ENCODE measurements around the gene RABL2A.
"Not testable (repeated sequence)": the region's sequence is repeated elsewhere in the genome, so short reads cannot be mapped to it uniquely, and the experiment has no call there.

The RABL2A gene

DNA sequence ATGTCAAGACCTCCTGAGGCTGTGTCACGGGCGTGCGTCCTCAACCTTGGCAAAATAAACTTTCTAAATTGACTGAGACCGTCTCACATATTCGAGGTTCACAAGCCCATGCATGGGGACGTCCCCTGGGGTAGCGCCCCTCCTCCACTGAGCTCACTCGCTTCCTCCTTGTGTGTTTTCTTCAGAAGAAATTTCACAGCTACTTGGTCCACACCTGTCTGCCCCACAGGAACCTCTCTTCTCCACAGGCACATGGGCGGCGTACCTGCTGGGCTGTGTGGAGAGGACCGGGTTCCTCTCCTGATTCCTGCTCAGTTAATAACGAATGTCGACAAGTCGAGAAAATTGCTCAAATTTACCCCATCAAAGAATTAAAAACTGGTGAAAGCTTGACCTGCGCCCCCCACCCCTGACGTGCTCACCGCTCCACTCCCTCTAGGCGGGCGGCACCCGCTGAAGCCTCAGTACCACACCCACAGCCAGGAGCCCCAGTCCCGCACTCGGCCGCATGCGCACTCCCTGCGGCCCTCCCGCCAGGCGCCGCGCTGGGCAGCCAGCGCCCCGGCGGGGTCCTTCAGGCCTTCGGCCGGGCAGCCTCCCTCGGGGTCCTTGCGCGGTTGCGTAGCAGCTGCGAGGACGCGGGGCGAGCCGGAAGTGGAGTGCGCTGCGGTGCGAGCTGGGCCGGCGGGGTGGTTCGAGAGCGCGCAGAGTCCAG lies at the start of gene RABL2A:
Gene RABL2A, plus strand, starts transcription at position 651 of the 715 bp plus-strand sequence. CDS start 1,341 bp downstream, outside the sequence.
- peak; percentile 89 for DNase-seq

DNA sequence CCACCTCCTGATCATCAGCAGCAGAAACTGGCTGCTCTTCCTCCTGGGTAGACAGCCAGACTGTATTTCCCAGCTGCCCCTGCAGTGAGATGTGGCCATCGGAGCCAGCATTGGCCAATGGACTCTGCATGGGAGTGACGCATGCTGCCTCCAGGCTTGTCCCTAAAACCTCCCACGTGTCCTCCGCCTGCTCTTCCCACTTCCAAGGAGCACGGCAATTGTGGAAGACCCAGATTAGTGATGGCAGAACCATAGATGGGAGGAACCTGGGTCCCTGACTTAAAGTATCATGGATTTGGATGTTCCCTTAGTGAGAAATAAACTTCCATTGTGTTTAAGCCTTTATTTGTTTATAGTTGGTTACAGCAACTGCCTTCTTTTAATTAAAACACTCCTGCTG lies 48.6 kb upstream of the RABL2A start:
- DNase-seq, result not testable (repeated sequence)

DNA sequence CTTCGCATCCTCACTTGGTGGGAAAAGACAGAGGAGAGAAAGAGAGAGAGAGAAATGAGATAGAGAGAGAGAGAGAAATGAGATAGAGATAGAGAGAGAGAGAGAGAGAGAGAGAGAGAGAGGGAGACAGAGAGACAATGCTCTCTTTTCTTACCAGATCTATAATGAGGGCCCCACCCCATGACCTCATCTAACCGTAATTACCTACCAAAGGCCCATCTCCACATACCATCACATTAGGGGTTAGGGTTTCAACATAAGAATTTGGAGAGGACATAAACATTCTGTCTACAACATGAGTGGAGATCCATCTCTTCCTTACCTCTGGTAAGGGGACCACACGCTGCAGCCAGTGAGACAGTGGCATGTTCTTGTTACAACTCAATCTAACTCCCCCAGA lies 44.6 kb upstream of the RABL2A start:
- DNase-seq, result not testable (repeated sequence)

DNA sequence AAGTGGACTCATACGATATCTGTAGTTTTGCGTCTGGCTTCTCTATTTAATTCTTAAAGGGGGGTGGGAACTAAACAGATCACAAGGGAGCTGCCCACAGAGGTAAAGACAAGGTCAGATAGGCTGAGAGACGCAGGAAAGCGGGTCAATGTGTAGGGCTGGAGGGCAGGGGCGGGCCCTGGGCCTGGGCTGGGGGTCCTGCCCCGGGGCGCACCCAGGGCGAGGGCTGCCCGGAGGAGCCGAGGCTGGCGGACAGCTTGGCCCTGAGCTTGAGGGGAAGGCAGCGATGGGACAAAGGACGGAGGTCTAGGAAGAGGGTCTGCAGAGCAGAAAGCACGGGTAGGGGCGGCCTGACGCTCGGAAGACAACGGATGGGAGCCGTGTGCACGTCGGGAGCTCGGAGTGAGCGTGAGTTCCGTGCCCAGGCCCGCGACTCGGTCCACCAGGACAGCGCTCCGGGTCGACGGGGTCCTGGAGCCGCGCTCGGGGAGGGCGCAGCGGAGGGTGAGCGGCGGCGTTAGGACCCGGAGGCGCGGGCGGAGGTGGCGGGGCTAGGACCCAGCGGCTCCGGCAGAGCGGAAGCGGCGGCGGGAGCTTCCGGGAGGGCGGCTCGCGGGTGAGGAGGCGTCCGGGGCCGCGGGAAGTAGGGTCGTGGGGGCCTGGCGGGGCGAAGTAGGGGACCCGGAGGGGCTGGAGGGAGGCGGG lies 43.4 kb upstream of the RABL2A start:
- peak; percentile 88 for DNase-seq

DNA sequence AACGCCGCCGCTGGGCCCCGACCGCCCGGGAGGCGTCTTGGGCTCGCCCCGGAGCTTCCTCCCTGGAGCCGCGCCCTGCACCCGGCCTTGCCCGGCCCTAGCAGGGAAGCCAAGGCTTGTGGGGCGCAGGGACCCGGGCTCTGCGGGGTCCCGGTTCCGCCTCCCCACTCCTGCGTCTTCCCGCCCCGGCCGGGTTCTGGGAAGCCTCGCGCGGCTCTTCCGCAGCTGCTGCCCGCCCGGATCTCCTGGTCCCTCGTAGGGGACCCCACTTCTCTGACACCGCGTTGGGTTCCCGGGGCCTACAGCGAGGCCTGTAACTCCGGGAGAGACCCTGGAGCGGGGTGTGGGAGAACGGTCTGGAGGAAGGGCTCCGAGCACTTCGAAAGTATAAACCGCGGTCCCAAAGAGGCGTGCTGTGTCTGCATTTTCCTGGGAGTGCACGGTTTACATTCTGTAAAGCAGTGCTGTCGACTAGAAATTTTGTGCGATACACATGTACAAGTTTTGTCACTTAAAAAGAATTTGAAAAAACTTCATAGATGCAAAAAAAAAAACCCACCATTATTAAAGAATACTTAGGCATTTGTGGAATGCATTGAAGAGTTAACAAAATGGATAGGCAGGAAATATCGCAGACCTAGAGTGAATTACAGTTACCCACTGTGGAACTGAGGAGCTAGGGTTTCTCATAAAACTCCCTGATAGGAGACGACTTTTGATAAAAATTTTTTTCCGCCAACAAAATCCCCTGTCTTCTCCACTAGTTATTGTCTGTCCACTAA lies 42.6 kb upstream of the RABL2A start:
- peak; percentile 49 for DNase-seq

DNA sequence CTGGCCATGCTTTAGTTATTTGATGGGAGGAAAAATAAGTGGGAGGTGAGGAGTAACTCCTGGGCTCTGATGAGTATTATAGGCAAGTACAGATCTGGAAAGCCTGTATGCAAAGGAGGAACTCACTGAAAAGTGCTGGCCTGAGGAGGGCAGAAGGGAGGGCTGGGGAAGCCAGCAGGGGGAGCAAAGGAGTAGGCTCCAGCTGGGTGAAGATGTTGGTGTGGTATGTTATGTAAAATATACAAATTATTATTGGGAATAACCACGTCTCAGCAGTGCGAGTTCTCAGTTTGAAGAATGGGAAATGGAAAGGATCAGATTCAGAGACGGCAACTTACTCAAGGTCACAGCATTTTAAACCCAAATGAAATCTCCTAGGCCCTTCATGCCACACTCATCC lies 39.9 kb upstream of the RABL2A start:
- peak; percentile 78 for DNase-seq

DNA sequence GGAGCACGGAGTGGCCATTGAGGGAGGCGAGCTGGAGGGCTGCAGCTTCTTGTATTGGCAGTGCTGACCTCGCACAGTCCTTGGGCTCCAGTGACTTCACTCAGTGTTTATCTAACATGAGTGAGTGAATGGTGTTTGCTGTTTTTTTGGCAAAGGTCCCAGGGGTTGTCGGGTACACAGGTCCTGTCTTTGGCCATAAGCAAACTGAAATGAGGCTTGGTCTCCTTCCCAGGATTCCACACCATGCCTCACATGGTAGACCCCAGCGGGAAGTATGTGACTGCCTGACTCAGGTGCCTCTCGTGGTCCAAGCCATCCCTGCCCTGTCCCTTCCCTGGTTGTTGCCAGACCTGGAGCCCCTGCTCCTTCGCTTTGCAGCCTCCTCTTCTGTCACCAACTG lies 37.5 kb upstream of the RABL2A start:
- not testable (repeated sequence) for DNase-seq

DNA sequence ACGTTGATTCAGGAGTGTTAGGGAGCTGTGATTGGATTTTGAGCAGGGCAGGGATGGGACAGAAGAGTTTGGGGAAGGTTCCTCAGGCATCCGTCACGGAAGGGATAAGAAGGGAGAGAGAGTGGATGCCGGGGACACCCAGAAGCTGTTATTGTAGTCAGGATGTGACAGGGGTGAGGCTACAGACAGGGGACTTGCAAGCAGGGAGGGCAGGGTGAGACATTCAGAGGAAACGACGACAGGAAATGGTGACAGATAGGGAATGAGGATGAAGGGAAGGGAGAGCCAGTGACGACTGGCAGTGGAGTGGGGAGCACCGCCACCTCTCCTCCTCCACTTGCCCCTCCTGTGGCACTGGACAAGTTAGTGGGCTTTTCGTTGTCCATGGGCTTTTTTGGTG lies 35.1 kb upstream of the RABL2A start:
- not testable (repeated sequence) for DNase-seq

DNA sequence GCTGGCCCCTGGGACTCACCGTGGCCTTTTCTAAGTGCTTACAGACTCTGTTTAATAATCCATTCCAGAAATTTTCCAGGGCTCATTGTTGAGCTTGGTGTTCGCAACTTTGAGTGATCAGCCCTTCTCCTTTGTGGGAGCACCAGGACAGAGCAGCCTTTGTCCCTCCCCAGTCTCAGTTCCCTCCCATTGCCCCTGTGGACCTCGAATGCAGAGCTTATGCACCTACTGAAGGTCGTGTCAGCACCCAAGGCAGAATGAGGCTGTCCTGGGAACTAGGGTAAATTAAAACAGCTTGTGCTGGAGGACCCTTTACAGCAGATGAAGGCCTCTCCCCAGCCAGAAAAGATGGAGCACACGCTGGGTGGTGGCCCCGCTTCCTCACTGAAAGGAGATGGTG lies 33.8 kb upstream of the RABL2A start:
- not testable (repeated sequence) for DNase-seq

DNA sequence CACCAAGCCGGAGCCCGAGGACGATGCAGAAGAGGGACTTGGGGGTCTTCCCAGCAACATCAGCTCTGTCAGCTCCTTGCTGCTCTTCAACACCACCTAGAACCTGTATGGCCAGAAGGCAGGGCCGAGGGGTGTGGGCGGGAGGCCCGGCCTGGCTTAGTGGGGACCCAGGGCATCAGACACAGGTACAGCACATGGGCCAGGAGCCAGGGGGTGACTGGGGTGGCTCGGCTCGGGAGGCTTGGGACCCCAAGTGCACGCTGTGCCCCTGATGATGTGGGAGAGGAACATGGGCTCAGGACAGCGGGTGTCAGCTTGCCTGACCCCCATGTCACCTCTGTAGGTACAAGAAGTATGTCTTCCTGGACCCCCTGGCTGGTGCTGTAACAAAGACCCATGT lies 31.3 kb upstream of the RABL2A start:
- DNase-seq, result not testable (repeated sequence)

DNA sequence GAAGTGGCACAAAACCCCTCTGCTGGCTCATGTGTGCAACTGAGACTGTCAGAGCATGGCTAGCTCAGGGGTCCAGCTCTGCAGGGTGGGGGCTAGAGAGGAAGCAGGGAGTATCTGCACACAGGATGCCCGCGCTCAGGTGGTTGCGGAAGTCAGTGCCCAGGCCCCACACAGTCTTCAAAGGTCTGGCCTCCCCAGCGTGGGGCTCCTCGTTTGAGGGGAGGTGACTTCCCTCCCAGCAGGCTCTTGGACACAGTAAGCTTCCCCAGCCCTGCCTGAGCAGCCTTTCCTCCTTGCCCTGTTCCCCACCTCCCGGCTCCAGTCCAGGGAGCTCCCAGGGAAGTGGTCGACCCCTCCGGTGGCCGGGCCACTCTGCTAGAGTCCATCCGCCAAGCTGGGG lies 29.9 kb upstream of the RABL2A start:
- not testable (repeated sequence) for DNase-seq

DNA sequence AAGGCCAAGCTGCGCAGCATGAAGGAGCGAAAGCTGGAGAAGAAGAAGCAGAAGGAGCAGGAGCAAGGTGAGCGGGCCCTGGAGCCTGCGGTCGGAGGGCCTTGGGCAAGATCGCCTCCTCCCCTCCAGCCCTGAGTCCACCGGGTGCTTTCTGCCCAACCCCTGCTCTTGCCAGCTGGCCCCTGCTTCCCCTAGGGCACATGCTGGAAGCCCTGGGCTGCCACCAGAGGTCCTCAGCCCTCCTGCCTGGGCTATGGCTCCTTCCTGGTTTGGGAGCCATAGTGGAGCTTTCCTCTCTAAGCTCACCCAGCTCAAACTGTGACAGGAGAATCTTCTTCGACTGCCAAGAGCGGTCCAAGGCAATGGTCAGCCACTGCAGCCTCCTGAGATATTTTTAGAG lies 29.5 kb upstream of the RABL2A start:
- not testable (repeated sequence) for DNase-seq

DNA sequence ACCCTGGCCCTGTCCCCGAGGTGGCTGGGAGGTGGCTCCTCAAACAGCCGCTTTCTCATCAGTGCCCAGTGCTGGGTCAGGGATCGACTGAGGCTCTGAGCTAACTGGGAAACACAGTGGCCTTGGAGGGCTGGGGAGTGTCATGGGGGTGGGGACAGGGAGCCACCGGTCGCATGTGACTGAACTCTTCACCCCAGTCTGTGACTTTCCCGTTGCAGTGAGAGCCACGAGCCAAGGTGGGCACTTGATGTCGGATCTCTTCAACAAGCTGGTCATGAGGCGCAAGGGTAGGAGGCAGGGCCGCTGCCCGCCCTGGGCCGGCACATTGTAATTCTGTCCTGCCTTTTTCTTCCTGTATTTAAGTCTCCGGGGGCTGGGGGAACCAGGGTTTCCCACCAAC lies 28.9 kb upstream of the RABL2A start:
- not testable (repeated sequence) for DNase-seq

DNA sequence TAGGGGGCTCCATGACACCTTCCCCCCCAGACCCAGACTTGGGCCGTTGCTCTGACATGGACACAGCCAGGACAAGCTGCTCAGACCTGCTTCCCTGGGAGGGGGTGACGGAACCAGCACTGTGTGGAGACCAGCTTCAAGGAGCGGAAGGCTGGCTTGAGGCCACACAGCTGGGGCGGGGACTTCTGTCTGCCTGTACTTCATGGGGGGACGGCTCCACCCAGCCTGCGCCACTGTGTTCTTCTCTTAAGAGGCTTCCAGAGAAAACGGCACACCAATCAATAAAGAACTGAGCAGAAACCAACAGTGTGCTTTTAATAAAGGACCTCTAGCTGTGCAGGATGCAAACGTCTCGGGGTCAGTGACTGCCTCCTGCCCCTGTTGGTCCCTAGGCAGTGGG lies 28.3 kb upstream of the RABL2A start:
- DNase-seq, result not testable (repeated sequence)

DNA sequence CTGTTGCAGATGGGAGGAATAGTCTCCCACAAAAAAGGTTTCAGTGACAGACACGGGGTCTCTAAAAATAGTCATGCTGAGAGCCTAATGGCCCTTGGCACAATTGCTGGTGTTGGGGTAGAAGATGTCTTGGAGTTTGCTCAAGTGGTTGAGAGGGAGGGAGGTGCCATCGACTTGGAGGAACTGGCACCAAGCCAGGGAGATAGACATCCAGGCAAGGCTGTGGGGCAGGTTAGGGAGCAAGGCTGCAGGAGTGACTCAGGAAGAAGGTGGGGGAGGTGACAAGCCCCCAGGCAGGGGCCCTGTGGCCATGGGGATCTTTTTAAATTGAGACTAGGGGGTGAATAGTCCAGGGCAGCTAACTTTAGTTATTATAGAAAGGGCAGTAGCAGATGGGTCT lies 27.9 kb upstream of the RABL2A start:
- DNase-seq, result not testable (repeated sequence)

DNA sequence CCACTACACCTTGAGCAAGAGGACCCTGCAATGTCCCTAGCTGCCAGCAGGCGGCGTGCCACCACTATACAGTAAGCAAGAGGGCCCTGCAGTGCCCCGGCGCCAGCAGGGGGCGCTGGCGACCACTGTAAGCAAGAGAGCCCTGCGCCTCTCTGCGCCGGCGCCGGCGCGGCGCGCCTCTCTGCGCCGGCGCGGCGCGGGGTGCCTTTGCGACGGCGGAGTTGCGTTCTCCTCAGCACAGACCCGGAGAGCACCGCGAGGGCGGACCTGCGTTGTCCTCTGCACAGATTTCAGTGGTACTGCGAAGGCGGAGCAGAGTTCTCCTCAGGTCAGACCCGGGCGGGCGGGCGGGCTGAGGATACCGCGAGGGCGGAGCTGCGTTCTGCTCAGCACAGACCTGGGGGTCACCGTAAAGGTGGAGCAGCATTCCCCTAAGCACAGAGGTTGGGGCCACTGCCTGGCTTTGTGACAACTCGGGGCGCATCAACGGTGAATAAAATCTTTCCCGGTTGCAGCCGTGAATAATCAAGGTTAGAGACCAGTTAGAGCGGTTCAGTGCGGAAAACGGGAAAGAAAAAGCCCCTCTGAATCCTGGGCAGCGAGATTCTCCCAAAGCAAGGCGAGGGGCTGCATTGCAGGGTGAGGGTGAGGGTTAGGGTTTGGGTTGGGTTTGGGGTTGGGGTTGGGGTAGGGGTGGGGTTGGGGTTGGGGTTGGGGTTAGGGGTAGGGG lies 24.9 kb upstream of the RABL2A start:
- peak; percentile 81 for DNase-seq

DNA sequence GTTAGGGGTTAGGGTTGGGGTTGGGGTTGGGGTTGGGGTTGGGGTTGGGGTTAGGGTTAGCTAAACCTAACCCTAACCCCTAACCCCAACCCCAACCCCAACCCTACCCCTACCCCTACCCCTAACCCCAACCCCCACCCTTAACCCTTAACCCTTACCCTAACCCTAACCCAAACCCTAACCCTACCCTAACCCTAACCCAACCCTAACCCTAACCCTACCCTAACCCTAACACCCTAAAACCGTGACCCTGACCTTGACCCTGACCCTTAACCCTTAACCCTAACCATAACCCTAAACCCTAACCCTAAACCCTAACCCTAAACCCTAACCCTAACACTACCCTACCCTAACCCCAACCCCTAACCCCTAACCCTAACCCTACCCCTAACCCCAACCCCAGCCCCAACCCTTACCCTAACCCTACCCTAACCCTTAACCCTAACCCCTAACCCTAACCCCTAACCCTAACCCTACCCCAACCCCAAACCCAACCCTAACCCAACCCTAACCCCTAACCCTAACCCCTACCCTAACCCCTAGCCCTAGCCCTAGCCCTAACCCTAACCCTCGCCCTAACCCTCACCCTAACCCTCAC lies 24.1 kb upstream of the RABL2A start:
- no peak for DNase-seq

DNA sequence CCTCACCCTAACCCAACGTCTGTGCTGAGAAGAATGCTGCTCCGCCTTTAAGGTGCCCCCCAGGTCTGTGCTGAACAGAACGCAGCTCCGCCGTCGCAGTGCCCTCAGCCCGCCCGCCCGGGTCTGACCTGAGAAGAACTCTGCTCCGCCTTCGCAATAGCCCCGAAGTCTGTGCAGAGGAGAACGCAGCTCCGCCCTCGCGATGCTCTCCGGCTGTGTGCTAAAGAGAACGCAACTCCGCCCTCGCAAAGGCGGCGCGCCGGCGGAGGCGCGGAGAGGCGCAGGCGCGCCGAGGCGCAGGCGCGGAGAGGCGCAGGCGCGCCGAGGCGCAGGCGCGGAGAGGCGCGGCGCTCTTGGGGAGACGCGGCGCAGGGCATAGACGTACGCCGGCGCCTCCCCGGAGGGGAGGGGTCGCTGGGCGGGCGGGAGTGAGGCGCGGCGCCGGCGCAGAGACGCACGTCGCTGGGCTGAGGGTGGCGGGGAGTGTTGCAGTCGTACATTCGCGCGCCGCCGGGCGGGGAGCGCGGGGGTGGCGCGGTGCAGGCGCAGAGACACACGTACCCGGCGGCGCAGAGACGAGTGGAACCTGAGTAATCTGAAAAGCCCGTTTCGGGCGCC lies 23.5 kb upstream of the RABL2A start:
- peak; percentile 87 for DNase-seq

DNA sequence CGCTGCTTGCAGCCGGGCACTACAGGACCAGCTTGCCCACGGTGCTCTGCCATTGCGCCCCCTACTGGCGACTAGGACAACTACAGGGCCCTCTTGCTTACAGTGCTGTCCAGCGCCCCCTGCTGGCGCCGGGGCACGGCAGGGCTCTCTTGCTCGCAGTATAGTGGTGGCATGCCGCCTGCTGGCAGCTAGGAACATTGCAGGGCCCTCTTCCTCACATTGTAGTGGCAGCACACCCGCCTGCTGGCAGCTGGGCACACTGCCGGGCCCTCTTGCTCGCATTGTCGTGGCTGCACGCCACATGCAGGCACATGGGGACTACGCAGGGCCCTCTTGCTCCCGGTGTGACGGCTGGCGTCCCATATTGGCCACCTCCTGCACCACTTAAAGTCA lies 23.0 kb upstream of the RABL2A start:
- DNase-seq, result peak; percentile 92

DNA sequence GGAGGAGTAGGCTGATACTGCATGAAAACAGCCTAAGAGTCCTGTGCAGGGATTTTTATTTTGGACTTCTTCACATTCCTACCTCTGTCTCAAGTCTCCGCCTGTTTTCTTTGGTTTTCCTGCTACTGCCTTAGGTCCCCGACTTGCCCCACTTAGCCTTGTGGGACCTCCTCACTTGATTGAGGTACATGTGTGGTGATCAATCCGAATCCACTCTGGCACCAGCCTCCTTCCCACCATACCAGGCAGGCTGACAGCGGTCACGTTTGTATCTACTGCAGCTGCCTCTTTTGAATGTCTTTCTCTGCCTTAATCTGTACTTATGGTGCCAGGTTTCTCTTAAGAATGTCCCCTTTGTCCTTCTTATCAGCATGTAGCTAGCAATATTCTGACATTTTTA lies 22.4 kb upstream of the RABL2A start:
- not testable (repeated sequence) for DNase-seq

DNA sequence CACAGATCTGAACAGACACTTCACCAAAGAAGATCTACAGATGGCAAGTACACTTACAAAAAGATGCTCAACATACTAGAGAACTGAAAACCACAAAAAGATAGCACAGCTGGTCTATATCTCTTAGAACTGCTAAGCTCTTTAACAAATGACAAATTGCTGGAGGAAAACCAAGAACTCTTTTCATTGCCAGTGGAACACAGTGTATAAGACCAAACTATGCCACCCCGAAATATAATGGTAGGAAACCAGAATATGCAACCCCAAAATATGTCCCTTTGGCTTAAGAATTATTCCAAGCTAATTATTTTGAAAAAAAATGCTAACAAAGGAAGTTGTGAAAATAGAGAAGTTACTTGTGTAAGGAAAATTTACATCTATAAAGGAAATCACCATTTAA lies 21.0 kb upstream of the RABL2A start:
- not testable (repeated sequence) for DNase-seq

DNA sequence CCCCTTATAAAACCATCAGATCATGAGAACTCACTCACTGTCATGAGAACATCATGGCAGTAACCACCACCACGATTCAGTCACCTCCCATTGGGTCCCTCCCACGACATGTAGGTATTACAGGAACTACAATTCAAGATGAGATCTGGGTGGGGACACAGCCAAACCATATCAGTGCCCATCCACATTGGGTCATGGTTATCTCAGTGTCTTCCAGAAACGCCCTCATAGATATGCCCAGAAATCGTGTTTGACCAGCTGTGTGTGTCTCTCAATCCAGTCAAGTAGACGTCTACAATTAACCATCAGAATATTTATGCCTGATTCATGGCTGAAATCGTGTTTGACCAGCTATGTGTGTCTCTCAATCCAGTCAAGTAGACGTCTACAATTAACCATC lies 17.2 kb upstream of the RABL2A start:
- DNase-seq, result not testable (repeated sequence)
